ENCODE results near the gene ELANE. TPM values are rescaled to one million over a fixed set of nuclear protein-coding genes. Genes with fewer than 3 reads are reported as not detected.
"Not testable (repeated sequence)": the region's sequence is repeated elsewhere in the genome, so short reads cannot be mapped to it uniquely, and the experiment has no call there.

ELANE gene
- total RNA-seq, 1 donor from 2014 or later: not detected

DNA sequence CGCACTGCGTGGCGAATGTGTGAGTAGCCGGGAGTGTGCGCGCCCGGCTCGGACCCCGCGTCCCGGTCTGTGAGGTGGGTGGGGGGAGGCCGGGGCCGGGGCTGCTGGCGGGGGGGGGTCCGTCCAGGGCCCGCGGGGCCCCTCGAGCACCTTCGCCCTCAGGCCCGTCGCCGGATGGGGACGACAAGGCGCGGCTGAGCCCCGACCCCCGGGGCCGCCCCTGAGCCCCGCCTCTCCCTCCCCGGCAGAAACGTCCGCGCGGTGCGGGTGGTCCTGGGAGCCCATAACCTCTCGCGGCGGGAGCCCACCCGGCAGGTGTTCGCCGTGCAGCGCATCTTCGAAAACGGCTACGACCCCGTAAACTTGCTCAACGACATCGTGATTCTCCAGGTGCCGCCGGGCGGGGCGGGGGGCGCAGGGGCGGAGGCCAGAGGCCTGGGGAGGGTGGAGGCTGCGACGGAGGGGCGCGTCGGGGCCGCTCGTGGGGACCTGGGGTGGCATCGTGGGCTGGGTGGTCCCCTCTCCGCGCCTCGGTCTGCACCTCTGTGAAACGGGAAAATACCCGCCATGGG, 997 bp downstream of the ELANE start:
- Mint-ChIP-seq H3K9me3 (no peaks in the 10 kb centered on the region), H3K27ac (no peak overlapping the region), H3K4me1 (no peaks in the 10 kb centered on the region), H3K4me3 (no peak overlapping the region), H3K36me3 (no peaks in the 10 kb centered on the region), H3K27me3 (ENCODE audit: low read depth) (peaks cover 2% of the 10 kb centered on the region)
- no peak for DNase-seq (ENCODE audit: low spot score in 2 of 2, unreplicated experiment in 2 of 2)
- TF ChIP-seq, protein P1, sequence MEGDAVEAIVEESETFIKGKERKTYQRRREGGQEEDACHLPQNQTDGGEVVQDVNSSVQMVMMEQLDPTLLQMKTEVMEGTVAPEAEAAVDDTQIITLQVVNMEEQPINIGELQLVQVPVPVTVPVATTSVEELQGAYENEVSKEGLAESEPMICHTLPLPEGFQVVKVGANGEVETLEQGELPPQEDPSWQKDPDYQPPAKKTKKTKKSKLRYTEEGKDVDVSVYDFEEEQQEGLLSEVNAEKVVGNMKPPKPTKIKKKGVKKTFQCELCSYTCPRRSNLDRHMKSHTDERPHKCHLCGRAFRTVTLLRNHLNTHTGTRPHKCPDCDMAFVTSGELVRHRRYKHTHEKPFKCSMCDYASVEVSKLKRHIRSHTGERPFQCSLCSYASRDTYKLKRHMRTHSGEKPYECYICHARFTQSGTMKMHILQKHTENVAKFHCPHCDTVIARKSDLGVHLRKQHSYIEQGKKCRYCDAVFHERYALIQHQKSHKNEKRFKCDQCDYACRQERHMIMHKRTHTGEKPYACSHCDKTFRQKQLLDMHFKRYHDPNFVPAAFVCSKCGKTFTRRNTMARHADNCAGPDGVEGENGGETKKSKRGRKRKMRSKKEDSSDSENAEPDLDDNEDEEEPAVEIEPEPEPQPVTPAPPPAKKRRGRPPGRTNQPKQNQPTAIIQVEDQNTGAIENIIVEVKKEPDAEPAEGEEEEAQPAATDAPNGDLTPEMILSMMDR (IDR thresholded peaks at IDR 0.05; ENCODE audit: unreplicated experiment): no peak

DNA sequence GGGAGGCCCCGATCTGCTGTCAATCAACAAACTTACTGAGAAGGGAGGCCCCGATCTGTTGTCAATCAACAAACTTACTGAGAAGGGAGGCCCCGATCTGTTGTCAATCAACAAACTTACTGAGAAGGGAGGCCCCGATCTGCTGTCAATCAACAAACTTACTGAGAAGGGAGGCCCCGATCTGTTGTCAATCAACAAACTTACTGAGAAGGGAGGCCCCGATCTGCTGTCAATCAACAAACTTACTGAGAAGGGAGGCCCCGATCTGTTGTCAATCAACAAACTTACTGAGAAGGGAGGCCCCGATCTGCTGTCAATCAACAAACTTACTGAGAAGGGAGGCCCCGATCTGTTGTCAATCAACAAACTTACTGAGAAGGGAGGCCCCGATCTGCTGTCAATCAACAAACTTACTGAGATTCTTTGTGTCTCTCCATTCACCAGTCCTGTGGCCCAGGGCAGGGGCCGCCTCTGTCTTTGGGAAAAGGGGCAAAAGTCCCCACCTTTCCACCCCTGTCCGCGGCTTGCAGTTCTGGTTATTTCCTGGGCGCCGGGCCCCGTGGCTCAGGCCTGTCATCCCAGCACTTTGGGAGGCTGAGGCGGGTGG, 1.6 kb downstream of the ELANE start:
- not testable (repeated sequence) for H3K4me1 Mint-ChIP-seq; DNase-seq (ENCODE audit: low spot score in 2 of 2, unreplicated experiment in 2 of 2); H3K27ac Mint-ChIP-seq; H3K36me3 Mint-ChIP-seq; H3K4me3 Mint-ChIP-seq; H3K27me3 Mint-ChIP-seq (ENCODE audit: low read depth); H3K9me3 Mint-ChIP-seq

DNA sequence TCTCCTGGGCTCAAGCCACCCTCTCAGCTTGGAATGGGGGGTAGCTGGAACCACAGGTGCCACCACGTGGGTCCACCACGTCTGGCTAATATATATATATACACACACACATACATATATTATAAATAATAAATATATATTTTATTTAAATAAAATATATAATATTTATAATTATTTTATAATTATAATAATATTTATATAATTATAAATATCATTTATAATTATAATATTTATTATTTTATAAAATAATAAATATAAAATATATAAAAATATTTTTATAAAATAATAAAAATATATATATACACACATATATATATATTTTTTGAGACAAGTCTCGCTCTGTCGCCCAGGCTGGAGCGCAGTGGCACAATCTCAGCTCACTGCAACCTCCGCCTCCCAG, 2.4 kb downstream of the ELANE start:
- DNase-seq (ENCODE audit: low spot score in 2 of 2, unreplicated experiment in 2 of 2): no peak
- Mint-ChIP-seq H3K27me3 (ENCODE audit: low read depth) (peaks cover 8% of the 10 kb centered on the region), H3K4me3 (no peak overlapping the region), H3K4me1 (no peaks in the 10 kb centered on the region), H3K27ac (no peak overlapping the region), H3K36me3 (no peaks in the 10 kb centered on the region), H3K9me3 (no peaks in the 10 kb centered on the region)
- TF ChIP-seq, protein P1 (IDR thresholded peaks at IDR 0.05; ENCODE audit: unreplicated experiment): no peak

DNA sequence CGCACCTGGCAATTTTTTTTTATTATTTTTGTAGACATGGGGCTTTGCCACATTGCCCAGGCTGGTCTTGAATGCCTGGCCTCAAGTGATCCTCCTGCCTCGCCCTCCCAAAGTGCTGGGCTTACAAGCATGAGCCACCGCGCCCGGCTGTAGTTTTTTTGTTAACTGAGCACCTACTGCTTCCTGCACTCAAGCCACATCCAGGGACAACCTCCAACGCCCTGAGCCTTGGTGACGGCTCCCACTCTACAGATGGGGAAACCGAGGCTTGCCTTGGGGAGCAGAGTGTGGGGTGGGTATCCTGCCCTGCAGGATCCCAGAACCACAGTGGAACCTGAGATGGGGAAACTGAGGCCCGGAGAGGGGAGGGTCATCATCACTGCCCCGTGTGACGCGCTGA, 3.0 kb downstream of the ELANE start:
- TF ChIP-seq, protein P1 (IDR thresholded peaks at IDR 0.05; ENCODE audit: unreplicated experiment): no peak
- no peaks in the 10 kb centered on the region for H3K36me3 Mint-ChIP-seq
- no peak overlapping the region for H3K27ac Mint-ChIP-seq

DNA sequence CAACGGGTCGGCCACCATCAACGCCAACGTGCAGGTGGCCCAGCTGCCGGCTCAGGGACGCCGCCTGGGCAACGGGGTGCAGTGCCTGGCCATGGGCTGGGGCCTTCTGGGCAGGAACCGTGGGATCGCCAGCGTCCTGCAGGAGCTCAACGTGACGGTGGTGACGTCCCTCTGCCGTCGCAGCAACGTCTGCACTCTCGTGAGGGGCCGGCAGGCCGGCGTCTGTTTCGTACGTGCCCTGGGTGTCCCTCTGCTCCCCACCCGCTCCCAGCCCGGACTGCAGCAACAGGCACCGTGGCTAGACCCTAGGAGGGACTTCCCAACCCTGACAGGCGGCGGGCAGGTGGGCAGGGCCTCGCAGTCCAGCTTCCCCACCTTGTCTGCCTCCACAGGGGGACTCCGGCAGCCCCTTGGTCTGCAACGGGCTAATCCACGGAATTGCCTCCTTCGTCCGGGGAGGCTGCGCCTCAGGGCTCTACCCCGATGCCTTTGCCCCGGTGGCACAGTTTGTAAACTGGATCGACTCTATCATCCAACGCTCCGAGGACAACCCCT, 3.5 kb downstream of the ELANE start:
- H3K9me3 Mint-ChIP-seq: no peaks in the 10 kb centered on the region
- no peaks in the 10 kb centered on the region for H3K4me1 Mint-ChIP-seq
- H3K27me3 Mint-ChIP-seq (ENCODE audit: low read depth): peaks cover 14% of the 10 kb centered on the region
- no peak overlapping the region for H3K4me3 Mint-ChIP-seq
- TF ChIP-seq, protein P1 (IDR thresholded peaks at IDR 0.05; ENCODE audit: unreplicated experiment): no peak
- H3K36me3 Mint-ChIP-seq: no peaks in the 10 kb centered on the region
- no peak overlapping the region for H3K27ac Mint-ChIP-seq
- no peak for DNase-seq (ENCODE audit: low spot score in 2 of 2, unreplicated experiment in 2 of 2)

More for the DNA sequence above, 3.0 kb downstream of the ELANE start:
- Mint-ChIP-seq H3K4me1 (no peaks in the 10 kb centered on the region), H3K9me3 (no peaks in the 10 kb centered on the region), H3K4me3 (no peak overlapping the region), H3K27me3 (ENCODE audit: low read depth) (peaks cover 14% of the 10 kb centered on the region)
- no peak for DNase-seq (ENCODE audit: low spot score in 2 of 2, unreplicated experiment in 2 of 2)

DNA sequence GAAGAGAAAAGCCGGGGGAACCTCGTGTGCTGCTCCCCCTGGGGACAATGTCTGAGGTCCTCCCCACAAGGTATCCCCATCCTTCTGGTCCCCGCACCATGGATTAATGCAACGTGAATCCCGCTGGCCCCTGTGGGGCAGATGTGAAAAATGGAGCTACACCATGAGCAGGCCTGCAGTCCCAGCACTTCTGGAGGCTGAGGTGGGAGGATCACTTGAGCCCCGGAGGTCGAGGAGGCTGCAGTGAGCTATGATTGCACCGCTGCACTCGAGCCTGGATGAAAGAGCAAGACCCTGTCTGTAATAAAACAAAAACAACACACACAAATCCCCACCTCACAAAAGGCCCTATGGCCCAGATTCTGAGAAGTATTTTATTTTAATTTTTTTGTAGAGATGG, 6.2 kb downstream of the ELANE start:
- no peaks in the 10 kb centered on the region for H3K4me1 Mint-ChIP-seq
- no peaks in the 10 kb centered on the region for H3K36me3 Mint-ChIP-seq
- TF ChIP-seq, protein P1 (IDR thresholded peaks at IDR 0.05; ENCODE audit: unreplicated experiment): no peak
- no peaks in the 10 kb centered on the region for H3K9me3 Mint-ChIP-seq
- no peak for DNase-seq (ENCODE audit: low spot score in 2 of 2, unreplicated experiment in 2 of 2)
- no peak overlapping the region for H3K4me3 Mint-ChIP-seq
- H3K27ac Mint-ChIP-seq: no peak overlapping the region
- H3K27me3 Mint-ChIP-seq (ENCODE audit: low read depth): peaks cover 28% of the 10 kb centered on the region
